ENCODE data around the gene ZNF331.
A peak's percentile ranks its signal among the peaks of the same experiment; 100 is the strongest.
"Not testable (repeated sequence)": the region's sequence is repeated elsewhere in the genome, so short reads cannot be mapped to it uniquely, and the experiment has no call there.

Gene ZNF331

GRCh38 chr19:53537521-53538377, at the start of gene ZNF331:
ZNF331 (plus strand) TSS chr19:53538145; CDS start chr19:53569377, 31,232 bp downstream.
- ATAC-seq: peak; percentile 77 to 82

DNA sequence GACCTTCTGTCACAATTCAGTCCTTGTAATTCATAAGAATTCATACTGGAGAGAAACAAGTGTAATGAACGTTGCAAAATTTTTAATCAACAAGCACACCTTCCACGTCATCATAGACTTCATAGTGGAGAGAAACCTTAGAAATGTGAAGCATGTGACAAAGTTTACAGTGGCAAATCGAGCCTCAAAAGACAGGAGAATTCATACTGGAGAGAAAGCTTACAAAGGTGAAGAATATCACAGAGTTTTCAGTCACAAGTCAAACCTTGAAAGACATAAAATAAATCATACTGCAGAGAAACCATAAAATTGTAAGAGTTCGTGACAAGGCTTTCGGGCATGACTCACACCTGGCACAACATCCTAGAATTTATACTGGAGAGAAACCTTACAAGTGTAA, 45.8 kb upstream of the ZNF331 start:
- ATAC-seq: no peak

DNA sequence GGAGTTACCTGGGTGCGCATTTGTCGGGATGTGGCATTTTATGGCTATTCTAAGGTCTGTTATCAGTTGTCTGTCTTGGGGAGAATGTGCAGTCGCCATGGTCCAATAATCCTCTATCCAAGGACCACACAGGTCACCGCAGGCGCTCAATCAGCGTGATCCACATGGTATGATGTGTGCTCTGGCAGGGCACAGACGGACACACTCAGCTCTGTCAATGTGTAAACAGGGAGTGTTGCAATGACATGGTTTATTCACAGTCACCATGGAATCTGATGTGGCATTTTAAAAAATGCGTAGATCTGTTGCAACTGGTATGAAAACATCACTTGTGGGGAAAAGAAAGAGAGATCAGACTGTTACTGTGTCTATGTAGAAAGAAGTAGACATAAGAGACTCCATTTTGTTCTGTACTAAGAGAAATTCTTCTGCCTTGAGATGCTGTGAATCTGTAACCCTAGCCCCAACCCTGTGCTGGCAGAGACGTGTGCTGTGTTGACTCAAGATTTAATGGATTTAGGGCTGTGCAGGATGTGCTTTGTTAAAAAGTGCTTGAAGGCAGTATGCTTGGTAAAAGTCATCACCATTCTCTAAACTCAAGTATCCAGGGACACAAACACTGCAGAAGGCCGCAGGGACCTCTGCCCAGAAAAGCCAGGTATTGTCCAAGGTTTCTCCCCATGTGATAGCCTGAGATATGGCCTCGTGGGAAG, 40.5 kb upstream of the ZNF331 start:
- not testable (repeated sequence) for ATAC-seq

DNA sequence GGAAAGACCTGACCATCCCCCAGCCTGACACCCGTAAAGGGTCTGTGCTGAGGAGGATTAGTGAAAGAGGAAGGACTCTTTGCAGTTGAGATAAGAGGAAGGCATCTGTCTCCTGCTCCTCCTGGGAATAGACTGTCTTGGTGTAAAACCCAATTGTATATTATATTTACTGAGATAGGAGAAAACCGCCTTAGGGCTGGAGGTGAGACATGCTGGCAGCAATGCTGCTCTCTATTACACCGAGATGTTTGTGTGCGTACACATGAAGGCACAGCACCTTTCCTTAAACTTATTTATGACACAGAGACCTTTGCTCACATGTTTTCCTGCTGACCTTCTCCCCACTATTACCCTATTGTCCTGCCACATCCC, 39.9 kb upstream of the ZNF331 start:
- ATAC-seq: not testable (repeated sequence)

GRCh38 chr19:53503151-53503550, 34.8 kb upstream of the ZNF331 start:
- ATAC-seq: not testable (repeated sequence)

DNA sequence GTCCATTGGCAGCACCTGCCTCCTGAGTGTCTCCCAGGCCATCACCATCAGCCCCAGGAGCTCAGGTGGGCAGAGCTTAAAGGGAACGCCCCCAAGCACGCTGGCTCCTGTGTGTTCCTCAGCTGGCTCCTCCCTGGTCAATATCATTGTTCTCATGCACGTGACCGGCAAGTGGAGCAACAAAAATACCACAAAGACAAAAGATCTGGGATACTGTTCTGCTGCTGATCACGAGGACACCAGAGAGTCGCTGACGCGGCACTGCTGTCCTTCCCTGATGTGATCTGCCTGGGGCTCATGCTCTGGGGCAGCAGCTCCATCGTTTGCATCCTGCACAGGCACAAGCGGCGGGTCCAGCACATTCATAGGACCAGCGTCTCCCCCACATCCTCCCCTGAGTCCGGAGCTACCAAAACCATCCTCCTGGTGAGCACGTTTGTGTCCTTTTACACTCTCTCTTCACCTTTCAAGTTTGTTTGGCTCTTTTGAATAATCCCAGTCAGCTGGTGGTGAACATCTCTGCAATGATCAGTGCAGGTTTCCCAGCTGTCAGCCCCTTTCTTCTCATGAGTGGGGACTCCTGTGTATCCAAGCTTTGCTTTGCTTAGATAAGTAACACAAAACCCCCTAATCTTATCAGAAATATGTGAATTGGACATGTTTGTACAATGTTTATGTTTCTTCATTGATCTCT, 34.1 kb upstream of the ZNF331 start:
- ATAC-seq: not testable (repeated sequence)

DNA sequence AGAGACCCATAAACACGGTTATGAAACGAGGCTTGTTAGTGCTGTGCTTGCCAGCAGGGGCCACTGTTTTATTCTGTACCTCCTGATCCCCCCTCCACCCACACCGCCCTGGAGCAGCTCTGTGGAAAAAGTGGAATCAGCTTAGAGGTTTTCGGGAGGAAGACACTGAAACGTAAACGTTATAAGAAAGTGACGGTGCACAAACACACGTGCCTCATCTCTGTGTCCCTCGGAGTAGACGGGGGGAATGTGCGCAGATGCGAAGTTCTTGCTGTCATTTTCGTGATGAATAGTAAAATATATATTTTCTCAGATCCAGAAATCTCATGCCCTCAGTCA, 33.6 kb upstream of the ZNF331 start:
- not testable (repeated sequence) for ATAC-seq

DNA sequence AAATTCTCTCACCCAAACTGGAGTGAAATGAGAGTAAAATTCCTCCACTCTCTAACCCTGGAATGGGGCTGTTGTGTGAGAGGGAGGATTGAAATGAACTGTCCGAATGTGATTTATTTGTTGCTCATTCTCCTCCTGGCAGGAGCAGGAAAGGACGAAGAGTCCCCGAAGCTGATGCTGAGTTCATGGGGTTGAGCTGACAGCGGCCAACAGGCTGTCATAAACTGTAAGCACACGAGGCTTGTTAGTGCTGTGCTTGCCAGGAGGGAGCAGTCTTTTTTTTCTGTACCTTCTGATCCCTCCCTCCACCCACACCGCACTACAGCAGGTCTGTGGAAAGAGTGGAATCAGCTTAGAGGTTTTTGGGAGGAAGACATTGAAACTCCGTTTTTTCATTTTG, 33.1 kb upstream of the ZNF331 start:
- no peak for ATAC-seq

- no peak for ATAC-seq
Measured at GRCh38 chr19:53506728-53507127, 31.2 kb upstream of the ZNF331 start.

- ATAC-seq: no peak
Measured at GRCh38 chr19:53507523-53508442, 30.2 kb upstream of the ZNF331 start.

DNA sequence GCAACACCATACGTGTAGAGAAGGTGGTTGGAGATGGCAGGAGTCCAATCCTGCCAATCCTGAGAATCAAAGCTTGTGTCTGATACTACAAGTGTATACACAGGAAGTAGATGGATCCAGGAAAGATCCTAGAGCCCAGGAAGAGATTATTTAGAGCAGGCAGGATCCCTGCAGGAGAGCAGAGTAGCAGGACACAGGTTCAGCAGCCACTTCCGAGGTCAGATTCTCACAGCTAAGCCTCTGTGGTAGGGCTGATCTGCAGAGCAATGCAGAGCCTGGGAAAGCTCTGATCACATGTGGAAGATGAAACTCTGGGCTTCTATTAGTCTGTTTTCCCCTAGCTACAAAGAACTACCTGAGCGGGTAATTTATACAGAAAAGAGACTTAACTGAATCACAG, 28.5 kb upstream of the ZNF331 start:
- no peak for ATAC-seq

GRCh38 chr19:53509845-53510244, 28.1 kb upstream of the ZNF331 start:
- no peak for ATAC-seq

DNA sequence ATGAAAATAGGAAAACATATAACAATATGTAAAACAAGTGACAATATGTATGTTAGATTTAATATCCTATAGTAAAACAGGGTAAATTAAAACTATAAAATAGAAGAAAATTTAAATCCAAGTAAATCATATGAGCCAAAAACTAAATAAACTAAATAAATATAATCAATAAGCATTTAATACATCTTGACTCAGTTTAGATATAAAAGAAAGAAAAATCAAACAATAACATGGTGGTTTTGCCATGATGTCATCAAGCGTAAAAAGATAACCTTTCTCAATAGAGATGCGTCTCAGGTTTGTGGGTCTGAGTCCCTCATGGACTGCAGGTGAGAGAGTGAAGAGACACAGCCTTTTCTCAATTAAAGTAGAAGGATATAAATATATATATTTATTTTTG, 26.6 kb upstream of the ZNF331 start:
- ATAC-seq: no peak

DNA sequence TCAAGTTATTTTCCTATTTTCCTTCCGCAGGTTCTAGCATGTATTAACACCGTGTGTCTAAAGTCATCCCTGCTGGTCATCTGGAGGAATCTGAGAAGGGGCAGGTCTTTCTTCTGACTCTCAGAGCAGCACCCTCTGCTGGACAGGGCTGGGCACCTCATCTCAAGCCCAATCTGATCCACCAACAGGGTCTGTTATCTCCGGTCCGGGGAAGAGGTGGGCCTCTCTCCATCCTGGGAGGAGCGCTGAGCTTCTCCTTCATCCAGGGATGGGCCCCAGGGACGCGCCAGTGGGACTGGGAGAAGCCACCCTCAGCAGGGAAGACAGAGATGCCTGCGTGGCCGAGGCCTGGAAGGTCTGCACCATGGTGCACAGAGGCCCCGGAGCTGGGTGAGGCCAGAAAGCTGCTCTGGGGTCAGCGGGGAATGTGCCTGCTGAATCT, 26.0 kb upstream of the ZNF331 start:
- peak in 1 of 2 donors; percentile 78 for ATAC-seq

DNA sequence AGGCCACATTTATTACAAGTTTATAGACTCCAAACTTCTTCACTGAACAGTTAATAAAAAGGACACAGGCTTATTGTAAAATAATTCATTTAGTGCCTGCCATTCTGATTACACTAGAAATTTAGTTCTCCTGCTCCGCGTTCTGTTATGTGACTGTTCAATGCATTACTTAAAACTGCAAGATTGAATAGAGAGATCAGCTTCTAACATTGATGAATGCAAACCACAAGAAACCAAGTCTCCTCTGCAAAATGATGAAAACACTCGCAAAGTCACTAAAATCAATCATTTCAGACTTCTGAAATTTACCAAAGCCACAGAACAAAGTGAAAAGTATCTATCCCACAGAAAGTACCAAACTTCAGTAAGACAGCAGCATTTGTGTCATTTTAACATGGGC, 22.9 kb upstream of the ZNF331 start:
- not testable (repeated sequence) for ATAC-seq

DNA sequence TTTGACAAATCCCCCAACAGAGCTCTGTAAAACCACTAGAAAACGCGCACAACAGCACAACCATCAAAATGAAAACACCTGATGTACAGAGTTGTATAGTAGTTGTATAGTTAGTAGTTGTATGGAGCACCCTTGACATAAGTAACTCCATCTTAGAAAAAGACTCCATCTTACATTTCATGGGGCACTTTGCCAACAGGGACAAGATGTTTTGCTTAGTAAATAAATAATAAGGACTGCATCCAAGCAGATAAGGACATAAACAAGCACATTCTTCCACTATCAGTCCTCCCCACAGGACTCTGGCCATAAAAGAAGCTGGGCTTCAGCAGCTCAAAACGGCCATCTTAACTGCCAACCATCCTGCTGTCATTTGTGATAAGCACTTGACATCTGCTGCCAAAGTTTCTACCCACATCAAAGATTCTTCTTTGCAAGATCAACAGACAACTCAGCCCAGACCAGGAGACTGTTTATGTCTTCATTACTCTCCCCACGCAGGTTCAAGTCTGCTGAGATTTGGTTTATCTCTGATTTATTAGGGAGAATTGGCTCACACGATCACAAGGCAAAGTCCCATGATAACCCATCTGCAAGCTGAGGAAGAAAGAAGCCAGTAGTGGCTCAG, 20.7 kb upstream of the ZNF331 start:
- no peak for ATAC-seq

- no peak for ATAC-seq
Measured at GRCh38 chr19:53518121-53518520, 19.8 kb upstream of the ZNF331 start.

- no peak for ATAC-seq
Measured at GRCh38 chr19:53518716-53519115, 19.2 kb upstream of the ZNF331 start.

DNA sequence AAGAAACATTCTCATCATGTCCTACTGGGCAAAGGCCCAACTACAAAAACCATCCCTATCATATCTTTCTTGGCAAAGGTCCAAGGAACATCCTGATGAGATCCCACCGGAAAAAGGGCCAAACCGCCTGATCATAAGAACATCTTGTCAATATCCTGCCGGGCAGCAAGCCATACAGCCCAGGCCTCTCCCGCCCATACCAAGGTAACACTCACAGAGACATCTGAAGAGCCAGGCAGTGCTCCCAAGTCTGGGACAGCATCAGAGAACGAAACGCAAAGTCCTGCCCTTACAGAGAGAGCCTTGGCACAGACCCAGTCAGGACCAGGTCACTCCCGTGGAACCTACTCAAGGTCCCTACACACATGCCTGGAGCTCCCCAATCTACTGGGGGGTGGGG, 18.5 kb upstream of the ZNF331 start:
- no peak for ATAC-seq

- no peak for ATAC-seq
Measured at GRCh38 chr19:53520163-53520546, 17.8 kb upstream of the ZNF331 start.

GRCh38 chr19:53520547-53521372, 17.2 kb upstream of the ZNF331 start:
- ATAC-seq: peak; percentile 99
